ENCODE measurements around the gene ALKBH5.

The ALKBH5 gene

GRCh38 chr17:18256776-18257175 is 73.1 kb downstream of the ALKBH5 start:
- DNase-seq (ENCODE audit: low read depth, low spot score) = no peak
- H3K27ac ChIP-seq = peak overlapping the region; percentile 99

GRCh38 chr17:18257268-18257981 is 73.8 kb downstream of the ALKBH5 start:
- DNase-seq (ENCODE audit: low read depth, low spot score) = no peak
- H3K27ac ChIP-seq = peak overlapping the region; percentile 99

DNA sequence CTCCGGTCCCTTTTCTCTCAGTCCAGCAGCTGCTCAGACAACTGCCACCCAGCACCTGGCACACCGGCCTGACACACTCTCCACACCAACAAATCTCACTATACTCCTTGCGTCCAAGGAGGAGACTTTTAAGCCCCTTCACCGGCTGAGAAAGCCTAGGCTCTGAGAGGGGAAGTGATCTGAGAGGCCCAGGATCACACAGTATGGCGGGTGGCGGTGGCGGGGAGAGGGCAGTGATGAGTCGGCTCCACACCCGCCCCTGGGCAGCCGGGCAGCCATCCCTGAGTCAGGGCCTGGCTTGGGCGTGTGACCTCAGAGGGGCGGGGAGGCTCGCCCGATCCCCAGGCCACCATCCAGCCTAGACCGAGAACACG is 74.3 kb downstream of the ALKBH5 start:
- H3K27ac ChIP-seq = peak overlapping the region; percentile 99
- DNase-seq (ENCODE audit: low read depth, low spot score) = no peak

DNA sequence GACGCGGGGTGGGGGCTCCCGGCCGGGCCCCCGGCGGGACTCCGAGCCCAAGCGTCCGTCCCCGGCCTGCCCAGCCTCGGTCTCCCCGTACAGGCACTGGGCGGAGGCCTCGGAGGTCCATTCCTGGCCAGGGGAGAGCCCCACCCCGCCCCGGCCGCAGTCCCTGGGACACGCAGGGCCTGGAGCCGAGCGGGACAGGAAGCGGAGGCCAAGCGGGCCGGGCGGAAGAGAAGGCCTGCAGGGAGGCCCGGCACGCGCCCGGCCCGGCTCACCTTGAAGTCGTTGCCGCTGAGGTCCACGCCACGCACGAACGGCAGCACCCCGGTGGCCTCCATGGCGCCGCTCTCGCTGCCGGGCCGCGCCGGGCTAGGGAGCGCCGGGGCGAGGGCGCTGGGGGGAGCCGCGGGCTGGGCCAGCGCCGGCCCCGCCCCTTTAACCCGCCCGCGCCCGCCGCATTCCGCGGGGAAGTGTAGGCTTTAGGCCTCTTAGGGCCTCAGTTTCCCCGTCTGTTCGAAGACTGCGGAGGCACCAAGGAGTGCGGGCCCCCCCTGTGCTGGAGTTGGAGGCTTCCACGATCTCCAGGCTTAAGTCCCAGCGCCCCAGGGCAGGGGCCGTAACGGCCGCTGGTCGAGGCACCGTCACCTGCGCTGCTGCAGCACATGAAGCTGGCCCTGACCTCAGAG is 74.9 kb downstream of the ALKBH5 start, which contains the start of gene FLII:
TSS of gene FLII (minus strand) at position 383 of the 683 bp plus-strand sequence. CDS start at position 335, 48 bp downstream.
- H3K27ac ChIP-seq = peak within 1 kb of the TSS; percentile 99
- DNase-seq (ENCODE audit: low read depth, low spot score) = no peak

All from epithelial cell of prostate (primary cell).